ENCODE results near the gene PDS5B. TPM values are rescaled to one million over a fixed set of nuclear protein-coding genes. Genes with fewer than 3 reads are reported as not detected.

The PDS5B gene
- total and polyA plus RNA-seq, 10 of the 15 experiments (the other 5 are each of a cell fraction or from before 2014, with no cell fraction given): 15.4 to 55.3 (median 30.7) TPM

DNA sequence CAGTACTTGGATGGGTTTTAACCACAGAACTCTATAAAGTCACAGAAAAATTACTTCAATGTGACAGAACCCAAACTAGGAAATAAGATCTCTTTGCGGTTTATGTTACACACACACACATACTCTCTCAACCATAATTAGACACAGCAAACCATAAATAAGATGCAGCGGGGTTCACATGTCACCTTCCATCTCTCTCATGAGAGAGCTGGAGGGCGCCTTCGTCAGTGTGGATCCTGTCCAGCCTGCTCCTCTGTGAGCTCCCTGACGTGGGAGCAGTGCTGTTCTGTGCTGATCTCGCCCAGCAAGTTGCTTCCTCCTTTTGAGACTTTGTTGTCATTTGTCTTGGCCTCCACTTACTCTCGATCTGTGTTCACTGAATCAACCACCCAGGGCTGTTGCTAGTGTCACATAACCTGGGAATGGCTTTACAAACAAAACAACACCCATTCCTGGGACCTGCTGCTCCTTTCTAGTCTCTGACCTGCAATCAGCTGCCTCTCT, 225.1 kb downstream of the PDS5B start (continued):
- TF ChIP-seq BMI1 (IDR thresholded peaks at IDR 0.05; ENCODE audit: borderline replicate concordance) (no peak), ZNF274 (IDR thresholded peaks at IDR 0.05; ENCODE audit: insufficient read depth, insufficient read length) (no peak), IKZF1 (conservative IDR thresholded peaks at IDR 0.05) (peak; percentile 55; the same call in 1 of the 2 replicates), MXI1 (IDR thresholded peaks at IDR 0.05; ENCODE audit: low read depth, low read length) (no peak), GATAD2B (conservative IDR thresholded peaks at IDR 0.05; ENCODE audit: low read depth) (no peak), NFIC (IDR thresholded peaks at IDR 0.05; ENCODE audit: low read depth, low read length) (peak; percentile 48), IRF4 (IDR thresholded peaks at IDR 0.05; ENCODE audit: low read depth, low read length) (peak; percentile 55; the same call in 1 of the 2 replicates), PAX5 (IDR thresholded peaks at IDR 0.05; ENCODE audit: borderline replicate concordance, low read depth, low read length) (0 out of 2 replicates have a peak, but pooled peaks have one; percentile 5), POLR2A (IDR thresholded peaks at IDR 0.05; ENCODE audit: low read depth, low read length) (peak; percentile 61), NR2F1 (conservative IDR thresholded peaks at IDR 0.05) (peak; percentile 56), RCOR1 (conservative IDR thresholded peaks at IDR 0.05; ENCODE audit: low read depth, low read length) (no peak), ESRRA (IDR thresholded peaks at IDR 0.05; ENCODE audit: low read length) (no peak), SRF (IDR thresholded peaks at IDR 0.05; ENCODE audit: low read depth in 2 of 2, low read length in 2 of 2) (no peak), PML (IDR thresholded peaks at IDR 0.05; ENCODE audit: low read length) (no peak), TCF12 (IDR thresholded peaks at IDR 0.05; ENCODE audit: low read depth, low read length) (no peak), POLR2AphosphoS5 (IDR thresholded peaks at IDR 0.05; ENCODE audit: low read length) (no peak), BACH1 (IDR thresholded peaks at IDR 0.05; ENCODE audit: borderline replicate concordance) (peak; percentile 53; the same call in 1 of the 2 replicates), POLR2AphosphoS2 (IDR thresholded peaks at IDR 0.05; ENCODE audit: low read depth, low read length) (no peak)
- TF ChIP-seq, protein P1, sequence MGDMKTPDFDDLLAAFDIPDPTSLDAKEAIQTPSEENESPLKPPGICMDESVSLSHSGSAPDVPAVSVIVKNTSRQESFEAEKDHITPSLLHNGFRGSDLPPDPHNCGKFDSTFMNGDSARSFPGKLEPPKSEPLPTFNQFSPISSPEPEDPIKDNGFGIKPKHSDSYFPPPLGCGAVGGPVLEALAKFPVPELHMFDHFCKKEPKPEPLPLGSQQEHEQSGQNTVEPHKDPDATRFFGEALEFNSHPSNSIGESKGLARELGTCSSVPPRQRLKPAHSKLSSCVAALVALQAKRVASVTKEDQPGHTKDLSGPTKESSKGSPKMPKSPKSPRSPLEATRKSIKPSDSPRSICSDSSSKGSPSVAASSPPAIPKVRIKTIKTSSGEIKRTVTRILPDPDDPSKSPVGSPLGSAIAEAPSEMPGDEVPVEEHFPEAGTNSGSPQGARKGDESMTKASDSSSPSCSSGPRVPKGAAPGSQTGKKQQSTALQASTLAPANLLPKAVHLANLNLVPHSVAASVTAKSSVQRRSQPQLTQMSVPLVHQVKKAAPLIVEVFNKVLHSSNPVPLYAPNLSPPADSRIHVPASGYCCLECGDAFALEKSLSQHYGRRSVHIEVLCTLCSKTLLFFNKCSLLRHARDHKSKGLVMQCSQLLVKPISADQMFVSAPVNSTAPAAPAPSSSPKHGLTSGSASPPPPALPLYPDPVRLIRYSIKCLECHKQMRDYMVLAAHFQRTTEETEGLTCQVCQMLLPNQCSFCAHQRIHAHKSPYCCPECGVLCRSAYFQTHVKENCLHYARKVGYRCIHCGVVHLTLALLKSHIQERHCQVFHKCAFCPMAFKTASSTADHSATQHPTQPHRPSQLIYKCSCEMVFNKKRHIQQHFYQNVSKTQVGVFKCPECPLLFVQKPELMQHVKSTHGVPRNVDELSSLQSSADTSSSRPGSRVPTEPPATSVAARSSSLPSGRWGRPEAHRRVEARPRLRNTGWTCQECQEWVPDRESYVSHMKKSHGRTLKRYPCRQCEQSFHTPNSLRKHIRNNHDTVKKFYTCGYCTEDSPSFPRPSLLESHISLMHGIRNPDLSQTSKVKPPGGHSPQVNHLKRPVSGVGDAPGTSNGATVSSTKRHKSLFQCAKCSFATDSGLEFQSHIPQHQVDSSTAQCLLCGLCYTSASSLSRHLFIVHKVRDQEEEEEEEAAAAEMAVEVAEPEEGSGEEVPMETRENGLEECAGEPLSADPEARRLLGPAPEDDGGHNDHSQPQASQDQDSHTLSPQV (IDR thresholded peaks at IDR 0.05): 0 out of 2 replicates have a peak, but pooled peaks have one; percentile 18
- TF ChIP-seq, protein P2, sequence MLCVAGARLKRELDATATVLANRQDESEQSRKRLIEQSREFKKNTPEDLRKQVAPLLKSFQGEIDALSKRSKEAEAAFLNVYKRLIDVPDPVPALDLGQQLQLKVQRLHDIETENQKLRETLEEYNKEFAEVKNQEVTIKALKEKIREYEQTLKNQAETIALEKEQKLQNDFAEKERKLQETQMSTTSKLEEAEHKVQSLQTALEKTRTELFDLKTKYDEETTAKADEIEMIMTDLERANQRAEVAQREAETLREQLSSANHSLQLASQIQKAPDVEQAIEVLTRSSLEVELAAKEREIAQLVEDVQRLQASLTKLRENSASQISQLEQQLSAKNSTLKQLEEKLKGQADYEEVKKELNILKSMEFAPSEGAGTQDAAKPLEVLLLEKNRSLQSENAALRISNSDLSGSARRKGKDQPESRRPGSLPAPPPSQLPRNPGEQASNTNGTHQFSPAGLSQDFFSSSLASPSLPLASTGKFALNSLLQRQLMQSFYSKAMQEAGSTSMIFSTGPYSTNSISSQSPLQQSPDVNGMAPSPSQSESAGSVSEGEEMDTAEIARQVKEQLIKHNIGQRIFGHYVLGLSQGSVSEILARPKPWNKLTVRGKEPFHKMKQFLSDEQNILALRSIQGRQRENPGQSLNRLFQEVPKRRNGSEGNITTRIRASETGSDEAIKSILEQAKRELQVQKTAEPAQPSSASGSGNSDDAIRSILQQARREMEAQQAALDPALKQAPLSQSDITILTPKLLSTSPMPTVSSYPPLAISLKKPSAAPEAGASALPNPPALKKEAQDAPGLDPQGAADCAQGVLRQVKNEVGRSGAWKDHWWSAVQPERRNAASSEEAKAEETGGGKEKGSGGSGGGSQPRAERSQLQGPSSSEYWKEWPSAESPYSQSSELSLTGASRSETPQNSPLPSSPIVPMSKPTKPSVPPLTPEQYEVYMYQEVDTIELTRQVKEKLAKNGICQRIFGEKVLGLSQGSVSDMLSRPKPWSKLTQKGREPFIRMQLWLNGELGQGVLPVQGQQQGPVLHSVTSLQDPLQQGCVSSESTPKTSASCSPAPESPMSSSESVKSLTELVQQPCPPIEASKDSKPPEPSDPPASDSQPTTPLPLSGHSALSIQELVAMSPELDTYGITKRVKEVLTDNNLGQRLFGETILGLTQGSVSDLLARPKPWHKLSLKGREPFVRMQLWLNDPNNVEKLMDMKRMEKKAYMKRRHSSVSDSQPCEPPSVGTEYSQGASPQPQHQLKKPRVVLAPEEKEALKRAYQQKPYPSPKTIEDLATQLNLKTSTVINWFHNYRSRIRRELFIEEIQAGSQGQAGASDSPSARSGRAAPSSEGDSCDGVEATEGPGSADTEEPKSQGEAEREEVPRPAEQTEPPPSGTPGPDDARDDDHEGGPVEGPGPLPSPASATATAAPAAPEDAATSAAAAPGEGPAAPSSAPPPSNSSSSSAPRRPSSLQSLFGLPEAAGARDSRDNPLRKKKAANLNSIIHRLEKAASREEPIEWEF (IDR thresholded peaks at IDR 0.05; ENCODE audit: insufficient replicate concordance, low read depth, low read length): no peak
- TF ChIP-seq, protein P3, sequence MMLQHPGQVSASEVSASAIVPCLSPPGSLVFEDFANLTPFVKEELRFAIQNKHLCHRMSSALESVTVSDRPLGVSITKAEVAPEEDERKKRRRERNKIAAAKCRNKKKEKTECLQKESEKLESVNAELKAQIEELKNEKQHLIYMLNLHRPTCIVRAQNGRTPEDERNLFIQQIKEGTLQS (IDR thresholded peaks at IDR 0.05; ENCODE audit: borderline replicate concordance, extremely low read depth, low read depth, low read length): no peak
- TF ChIP-seq, protein P4, sequence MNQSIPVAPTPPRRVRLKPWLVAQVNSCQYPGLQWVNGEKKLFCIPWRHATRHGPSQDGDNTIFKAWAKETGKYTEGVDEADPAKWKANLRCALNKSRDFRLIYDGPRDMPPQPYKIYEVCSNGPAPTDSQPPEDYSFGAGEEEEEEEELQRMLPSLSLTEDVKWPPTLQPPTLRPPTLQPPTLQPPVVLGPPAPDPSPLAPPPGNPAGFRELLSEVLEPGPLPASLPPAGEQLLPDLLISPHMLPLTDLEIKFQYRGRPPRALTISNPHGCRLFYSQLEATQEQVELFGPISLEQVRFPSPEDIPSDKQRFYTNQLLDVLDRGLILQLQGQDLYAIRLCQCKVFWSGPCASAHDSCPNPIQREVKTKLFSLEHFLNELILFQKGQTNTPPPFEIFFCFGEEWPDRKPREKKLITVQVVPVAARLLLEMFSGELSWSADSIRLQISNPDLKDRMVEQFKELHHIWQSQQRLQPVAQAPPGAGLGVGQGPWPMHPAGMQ (IDR thresholded peaks at IDR 0.05; ENCODE audit: borderline replicate concordance): no peak

Measured in GM12878 (cell line).